SK-N-MC (cell line): ENCODE measurements around the gene PEPD.

Source experiments
- EZH2 ChIP-seq: fragments of 200-600 bp; sonication (generic); IDR thresholded peaks from one replicate; pipeline ENCODE4 v1.6.1; 2017; ENCODE audit warnings: antibody characterized with exemption
- FOXP2 ChIP-seq: optimal IDR thresholded peaks from 2 replicates; pipeline ENCODE3; 2011; ENCODE audit warnings: mild to moderate bottlenecking, moderate library complexity; ENCODE audit not compliant: insufficient read depth; ENCODE audit errors: extremely low read length, control extremely low read depth
- POLR2AphosphoS5 ChIP-seq: IDR thresholded peaks from 2 replicates; pipeline ENCODE4 v1.6.1; 2012; ENCODE audit warnings: mild to moderate bottlenecking, low read depth, low read length, borderline replicate concordance

- TF ChIP-seq EZH2 (no peak), POLR2AphosphoS5 (no peak), FOXP2 (no peak)
Measured at GRCh38 chr19:33416307-33417215, 105.0 kb downstream of the PEPD start.
